WTC11 (cell line): ENCODE measurements around the gene RAPGEF6.

Experiments
- ELF4 ChIP-seq: sonication (generic); formaldehyde crosslinking; IDR thresholded peaks from 2 replicates; pipeline ENCODE4 v1.8.1; 2022; ENCODE audit warnings: low read depth, mild to moderate bottlenecking, moderate library complexity, missing genetic modification reagents
- ESRRA ChIP-seq: sonication (generic); formaldehyde crosslinking; IDR thresholded peaks from 2 replicates; pipeline ENCODE4 v1.8.1; 2022; ENCODE audit warnings: mild to moderate bottlenecking, missing genetic modification reagents, borderline replicate concordance
- NR2C2 ChIP-seq: sonication (generic); formaldehyde crosslinking; IDR thresholded peaks from 2 replicates; pipeline ENCODE4 v1.8.0; 2022; ENCODE audit warnings: mild to moderate bottlenecking, missing genetic modification reagents
- TEAD4 ChIP-seq: sonication (generic); formaldehyde crosslinking; IDR thresholded peaks from 2 replicates; pipeline ENCODE4 v1.8.0; 2022; ENCODE audit warnings: mild to moderate bottlenecking, missing genetic modification reagents
- ZNF416 ChIP-seq: fragments of 250-450 bp; sonication (Bioruptor Pico); IDR thresholded peaks from 2 replicates; pipeline ENCODE4 v1.9.0; 2021; ENCODE audit warnings: mild to moderate bottlenecking, inconsistent platforms
- TF ChIP-seq, protein P1 (sequence below): fragments of 250-450 bp; sonication (Bioruptor Pico); IDR thresholded peaks from 2 replicates; pipeline ENCODE4 v1.9.0; 2021; ENCODE audit warnings: mild to moderate bottlenecking, borderline replicate concordance
- TF ChIP-seq, protein P2 (sequence below): sonication (generic); formaldehyde crosslinking; IDR thresholded peaks from 2 replicates; pipeline ENCODE4 v1.8.0; 2023; ENCODE audit warnings: mild to moderate bottlenecking, missing genetic modification reagents
- TF ChIP-seq, protein P3 (sequence below): sonication (generic); formaldehyde crosslinking; IDR thresholded peaks from 2 replicates; pipeline ENCODE4 v1.8.1; 2022; ENCODE audit warnings: mild to moderate bottlenecking, missing genetic modification reagents, moderate library complexity, borderline replicate concordance
- TF ChIP-seq, protein P4 (sequence below): fragments of 200-600 bp; IDR thresholded peaks from 2 replicates; pipeline ENCODE4 v1.8.0; 2022; ENCODE audit warnings: antibody characterized with exemption
- TF ChIP-seq, protein P5 (sequence below): fragments of 250-450 bp; sonication (Bioruptor Pico); IDR thresholded peaks from 2 replicates; pipeline ENCODE4 v1.9.0; 2021; ENCODE audit warnings: mild to moderate bottlenecking

DNA sequence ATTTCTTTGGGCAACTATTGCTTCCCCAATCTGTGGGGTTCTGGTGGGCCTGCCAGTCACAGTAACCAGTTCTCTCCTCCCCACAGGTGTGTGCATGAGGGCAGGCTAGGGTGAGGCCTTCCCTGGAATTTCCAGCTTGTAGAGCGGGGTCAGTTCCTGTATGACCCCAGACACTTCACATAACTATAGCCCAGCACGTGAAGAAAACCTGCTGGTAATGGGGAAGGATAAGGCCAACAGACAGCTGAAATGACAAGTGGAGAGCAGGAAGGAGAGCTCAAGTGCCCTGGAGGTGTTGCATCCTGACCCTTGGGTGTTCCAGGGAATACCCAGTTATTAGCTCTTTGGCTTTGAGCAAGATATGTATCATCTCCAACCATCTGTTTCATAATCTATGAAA, 229.0 kb downstream of the RAPGEF6 start:
- TF ChIP-seq, protein P1, sequence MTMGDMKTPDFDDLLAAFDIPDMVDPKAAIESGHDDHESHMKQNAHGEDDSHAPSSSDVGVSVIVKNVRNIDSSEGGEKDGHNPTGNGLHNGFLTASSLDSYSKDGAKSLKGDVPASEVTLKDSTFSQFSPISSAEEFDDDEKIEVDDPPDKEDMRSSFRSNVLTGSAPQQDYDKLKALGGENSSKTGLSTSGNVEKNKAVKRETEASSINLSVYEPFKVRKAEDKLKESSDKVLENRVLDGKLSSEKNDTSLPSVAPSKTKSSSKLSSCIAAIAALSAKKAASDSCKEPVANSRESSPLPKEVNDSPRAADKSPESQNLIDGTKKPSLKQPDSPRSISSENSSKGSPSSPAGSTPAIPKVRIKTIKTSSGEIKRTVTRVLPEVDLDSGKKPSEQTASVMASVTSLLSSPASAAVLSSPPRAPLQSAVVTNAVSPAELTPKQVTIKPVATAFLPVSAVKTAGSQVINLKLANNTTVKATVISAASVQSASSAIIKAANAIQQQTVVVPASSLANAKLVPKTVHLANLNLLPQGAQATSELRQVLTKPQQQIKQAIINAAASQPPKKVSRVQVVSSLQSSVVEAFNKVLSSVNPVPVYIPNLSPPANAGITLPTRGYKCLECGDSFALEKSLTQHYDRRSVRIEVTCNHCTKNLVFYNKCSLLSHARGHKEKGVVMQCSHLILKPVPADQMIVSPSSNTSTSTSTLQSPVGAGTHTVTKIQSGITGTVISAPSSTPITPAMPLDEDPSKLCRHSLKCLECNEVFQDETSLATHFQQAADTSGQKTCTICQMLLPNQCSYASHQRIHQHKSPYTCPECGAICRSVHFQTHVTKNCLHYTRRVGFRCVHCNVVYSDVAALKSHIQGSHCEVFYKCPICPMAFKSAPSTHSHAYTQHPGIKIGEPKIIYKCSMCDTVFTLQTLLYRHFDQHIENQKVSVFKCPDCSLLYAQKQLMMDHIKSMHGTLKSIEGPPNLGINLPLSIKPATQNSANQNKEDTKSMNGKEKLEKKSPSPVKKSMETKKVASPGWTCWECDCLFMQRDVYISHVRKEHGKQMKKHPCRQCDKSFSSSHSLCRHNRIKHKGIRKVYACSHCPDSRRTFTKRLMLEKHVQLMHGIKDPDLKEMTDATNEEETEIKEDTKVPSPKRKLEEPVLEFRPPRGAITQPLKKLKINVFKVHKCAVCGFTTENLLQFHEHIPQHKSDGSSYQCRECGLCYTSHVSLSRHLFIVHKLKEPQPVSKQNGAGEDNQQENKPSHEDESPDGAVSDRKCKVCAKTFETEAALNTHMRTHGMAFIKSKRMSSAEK (CRISPR knock-in tag): no peak
- TF ChIP-seq ZNF416 (CRISPR knock-in tag) (no peak), TEAD4 (CRISPR knock-in tag) (no peak), ELF4 (CRISPR knock-in tag) (no peak), ESRRA (no peak), NR2C2 (CRISPR knock-in tag) (no peak)
- TF ChIP-seq, protein P2, sequence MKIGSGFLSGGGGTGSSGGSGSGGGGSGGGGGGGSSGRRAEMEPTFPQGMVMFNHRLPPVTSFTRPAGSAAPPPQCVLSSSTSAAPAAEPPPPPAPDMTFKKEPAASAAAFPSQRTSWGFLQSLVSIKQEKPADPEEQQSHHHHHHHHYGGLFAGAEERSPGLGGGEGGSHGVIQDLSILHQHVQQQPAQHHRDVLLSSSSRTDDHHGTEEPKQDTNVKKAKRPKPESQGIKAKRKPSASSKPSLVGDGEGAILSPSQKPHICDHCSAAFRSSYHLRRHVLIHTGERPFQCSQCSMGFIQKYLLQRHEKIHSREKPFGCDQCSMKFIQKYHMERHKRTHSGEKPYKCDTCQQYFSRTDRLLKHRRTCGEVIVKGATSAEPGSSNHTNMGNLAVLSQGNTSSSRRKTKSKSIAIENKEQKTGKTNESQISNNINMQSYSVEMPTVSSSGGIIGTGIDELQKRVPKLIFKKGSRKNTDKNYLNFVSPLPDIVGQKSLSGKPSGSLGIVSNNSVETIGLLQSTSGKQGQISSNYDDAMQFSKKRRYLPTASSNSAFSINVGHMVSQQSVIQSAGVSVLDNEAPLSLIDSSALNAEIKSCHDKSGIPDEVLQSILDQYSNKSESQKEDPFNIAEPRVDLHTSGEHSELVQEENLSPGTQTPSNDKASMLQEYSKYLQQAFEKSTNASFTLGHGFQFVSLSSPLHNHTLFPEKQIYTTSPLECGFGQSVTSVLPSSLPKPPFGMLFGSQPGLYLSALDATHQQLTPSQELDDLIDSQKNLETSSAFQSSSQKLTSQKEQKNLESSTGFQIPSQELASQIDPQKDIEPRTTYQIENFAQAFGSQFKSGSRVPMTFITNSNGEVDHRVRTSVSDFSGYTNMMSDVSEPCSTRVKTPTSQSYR (CRISPR knock-in tag): no peak
- TF ChIP-seq, protein P3, sequence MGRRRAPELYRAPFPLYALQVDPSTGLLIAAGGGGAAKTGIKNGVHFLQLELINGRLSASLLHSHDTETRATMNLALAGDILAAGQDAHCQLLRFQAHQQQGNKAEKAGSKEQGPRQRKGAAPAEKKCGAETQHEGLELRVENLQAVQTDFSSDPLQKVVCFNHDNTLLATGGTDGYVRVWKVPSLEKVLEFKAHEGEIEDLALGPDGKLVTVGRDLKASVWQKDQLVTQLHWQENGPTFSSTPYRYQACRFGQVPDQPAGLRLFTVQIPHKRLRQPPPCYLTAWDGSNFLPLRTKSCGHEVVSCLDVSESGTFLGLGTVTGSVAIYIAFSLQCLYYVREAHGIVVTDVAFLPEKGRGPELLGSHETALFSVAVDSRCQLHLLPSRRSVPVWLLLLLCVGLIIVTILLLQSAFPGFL (CRISPR knock-in tag): no peak
- TF ChIP-seq, protein P4, sequence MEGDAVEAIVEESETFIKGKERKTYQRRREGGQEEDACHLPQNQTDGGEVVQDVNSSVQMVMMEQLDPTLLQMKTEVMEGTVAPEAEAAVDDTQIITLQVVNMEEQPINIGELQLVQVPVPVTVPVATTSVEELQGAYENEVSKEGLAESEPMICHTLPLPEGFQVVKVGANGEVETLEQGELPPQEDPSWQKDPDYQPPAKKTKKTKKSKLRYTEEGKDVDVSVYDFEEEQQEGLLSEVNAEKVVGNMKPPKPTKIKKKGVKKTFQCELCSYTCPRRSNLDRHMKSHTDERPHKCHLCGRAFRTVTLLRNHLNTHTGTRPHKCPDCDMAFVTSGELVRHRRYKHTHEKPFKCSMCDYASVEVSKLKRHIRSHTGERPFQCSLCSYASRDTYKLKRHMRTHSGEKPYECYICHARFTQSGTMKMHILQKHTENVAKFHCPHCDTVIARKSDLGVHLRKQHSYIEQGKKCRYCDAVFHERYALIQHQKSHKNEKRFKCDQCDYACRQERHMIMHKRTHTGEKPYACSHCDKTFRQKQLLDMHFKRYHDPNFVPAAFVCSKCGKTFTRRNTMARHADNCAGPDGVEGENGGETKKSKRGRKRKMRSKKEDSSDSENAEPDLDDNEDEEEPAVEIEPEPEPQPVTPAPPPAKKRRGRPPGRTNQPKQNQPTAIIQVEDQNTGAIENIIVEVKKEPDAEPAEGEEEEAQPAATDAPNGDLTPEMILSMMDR: no peak
- TF ChIP-seq, protein P5, sequence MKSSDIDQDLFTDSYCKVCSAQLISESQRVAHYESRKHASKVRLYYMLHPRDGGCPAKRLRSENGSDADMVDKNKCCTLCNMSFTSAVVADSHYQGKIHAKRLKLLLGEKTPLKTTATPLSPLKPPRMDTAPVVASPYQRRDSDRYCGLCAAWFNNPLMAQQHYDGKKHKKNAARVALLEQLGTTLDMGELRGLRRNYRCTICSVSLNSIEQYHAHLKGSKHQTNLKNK (CRISPR knock-in tag): no peak
